Retinal pigment epithelial cell (primary cell): Measurements from ENCODE around the gene BTG2.
"Not testable (repeated sequence)": the region's sequence is repeated elsewhere in the genome, so short reads cannot be mapped to it uniquely, and the experiment has no call there.

Experiments
- DNase-seq: peaks from one replicate; pipeline ENCODE4 v3.0.0-alpha.2; 2010; ENCODE audit warnings: low read depth
- H3K4me3 ChIP-seq: 2 replicates; pipeline ENCODE4 v1.5.1; 2011; ENCODE audit warnings: mild to moderate bottlenecking, low read length, control low read depth, moderate library complexity
- CTCF ChIP-seq: conservative IDR thresholded peaks from 2 replicates; pipeline ENCODE4 v1.5.1; 2011; ENCODE audit warnings: low read depth, low read length, control low read depth, inconsistent platforms

Gene BTG2

GRCh38 chr1:203311368-203312301 is 6.3 kb downstream of the BTG2 start:
- no peak for TF ChIP-seq CTCF
- H3K4me3 ChIP-seq, result no peak overlapping the region
- no peak for DNase-seq

GRCh38 chr1:203314025-203314759 is 8.9 kb downstream of the BTG2 start:
- H3K4me3 ChIP-seq, DNase-seq: not testable (repeated sequence)

DNA sequence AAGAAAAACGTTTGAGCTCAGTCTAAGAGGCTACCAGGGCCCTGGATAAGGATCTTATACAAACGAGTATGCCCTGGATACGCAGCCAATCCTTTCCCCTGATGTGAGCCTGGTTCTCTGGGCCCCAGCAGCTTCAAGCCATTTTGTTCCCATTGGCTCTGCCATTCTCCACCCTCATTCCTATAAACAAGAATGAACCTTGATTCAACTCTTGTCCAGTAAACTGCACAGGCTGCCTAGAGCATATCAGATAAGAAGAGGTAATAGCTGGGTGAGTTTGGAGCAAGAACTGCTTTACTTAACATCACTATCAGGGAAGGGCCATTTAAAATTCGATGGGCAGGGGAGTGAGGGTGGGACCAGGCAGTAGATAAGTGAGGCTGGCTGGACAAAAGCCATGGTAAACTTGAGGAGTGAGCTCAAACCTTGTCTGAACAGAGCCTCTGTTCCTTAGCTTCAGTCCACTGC is 11.3 kb downstream of the BTG2 start:
- TF ChIP-seq CTCF, result no peak
- H3K4me3 ChIP-seq, result no peak overlapping the region
- DNase-seq, result peak; percentile 62

GRCh38 chr1:203317429-203318228 is 12.3 kb downstream of the BTG2 start:
- DNase-seq, result no peak
- no peak for TF ChIP-seq CTCF
- no peak overlapping the region for H3K4me3 ChIP-seq

GRCh38 chr1:203318229-203318517 is 12.9 kb downstream of the BTG2 start:
- no peak for TF ChIP-seq CTCF
- no peak for DNase-seq
- no peak overlapping the region for H3K4me3 ChIP-seq

DNA sequence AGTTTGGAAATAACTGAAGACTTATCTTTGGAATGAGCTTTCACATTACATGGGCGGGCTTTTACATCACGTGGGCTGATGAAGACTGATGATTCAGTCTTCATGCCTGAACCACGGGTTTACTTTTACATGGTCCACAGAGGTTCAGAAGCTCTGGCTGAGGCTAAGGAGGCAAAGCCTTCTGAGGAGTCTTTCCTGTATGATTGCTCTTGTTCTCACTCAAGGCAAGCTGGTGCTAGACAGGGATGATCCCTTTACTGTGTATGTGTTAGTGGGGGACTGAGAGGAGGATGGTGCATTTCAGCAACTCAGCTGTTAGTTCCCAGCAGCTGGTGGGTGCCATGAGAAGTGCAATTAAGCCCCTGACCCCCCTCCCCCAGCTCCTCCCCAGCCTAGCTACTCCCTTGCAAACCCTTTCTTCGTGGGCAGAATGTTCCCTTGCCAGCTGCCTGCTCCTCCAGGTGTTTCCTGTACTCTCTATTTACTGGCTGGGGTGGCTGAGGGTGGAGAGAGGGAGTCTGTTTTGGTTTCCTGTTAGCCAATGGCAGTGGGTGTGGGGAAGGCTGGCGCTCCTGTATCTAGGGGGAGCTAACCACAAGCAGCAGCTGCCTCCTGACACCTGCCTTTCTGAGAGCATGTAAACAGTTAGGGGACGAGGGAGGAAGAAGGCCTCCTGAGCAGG is 15.4 kb downstream of the BTG2 start:
- no peak for TF ChIP-seq CTCF
- H3K4me3 ChIP-seq, result no peak overlapping the region
- no peak for DNase-seq
